H9 (cell line): ENCODE measurements around the gene MCEMP1. TPM values are rescaled to one million over a fixed set of nuclear protein-coding genes. Genes with fewer than 3 reads are reported as not detected.

ENCODE experiments used
- DNase-seq: peaks from one replicate; pipeline ENCODE4 v3.0.0-alpha.2; 2017
- H2AFZ ChIP-seq: one replicate; pipeline ENCODE4 v1.6.1; 2013; ENCODE audit warnings: mild to moderate bottlenecking, low read length, control low read depth, moderate library complexity
- H2AK5ac ChIP-seq: 2 replicates; pipeline ENCODE4 v1.6.1; 2013; ENCODE audit warnings: low read length, control low read depth, mixed read lengths; ENCODE audit not compliant: insufficient read length
- H2BK120ac ChIP-seq: one replicate; pipeline ENCODE4 v1.6.1; 2013; ENCODE audit warnings: low read depth, mild to moderate bottlenecking, low read length, control low read depth, inconsistent platforms; ENCODE audit not compliant: poor library complexity, severe bottlenecking
- H2BK12ac ChIP-seq: 2 replicates; pipeline ENCODE4 v1.6.1; 2013; ENCODE audit warnings: low read length, control low read depth, mixed read lengths, low read depth; ENCODE audit not compliant: insufficient read length
- H2BK15ac ChIP-seq: 2 replicates; pipeline ENCODE4 v1.6.1; 2013; ENCODE audit warnings: low read depth, low read length, control low read depth
- H2BK20ac ChIP-seq: one replicate; pipeline ENCODE4 v1.6.1; 2013; ENCODE audit warnings: low read depth, mild to moderate bottlenecking, low read length, control low read depth, inconsistent platforms; ENCODE audit not compliant: poor library complexity, severe bottlenecking
- H2BK5ac ChIP-seq: 2 replicates; pipeline ENCODE4 v1.6.1; 2013; ENCODE audit warnings: low read length, control low read depth, mixed read lengths; ENCODE audit not compliant: insufficient read length
- H3K14ac ChIP-seq: 2 replicates; pipeline ENCODE4 v1.6.1; 2013; ENCODE audit warnings: low read length, control low read depth; ENCODE audit not compliant: insufficient read depth
- H3K18ac ChIP-seq: 2 replicates; pipeline ENCODE4 v1.6.1; 2013; ENCODE audit warnings: low read depth, mild to moderate bottlenecking, mixed read lengths, low read length, control low read depth; ENCODE audit not compliant: insufficient read length
- H3K23ac ChIP-seq: 2 replicates; pipeline ENCODE4 v1.6.1; 2013; ENCODE audit warnings: low read length, control low read depth, mixed read lengths, low read depth; ENCODE audit not compliant: insufficient read length
- H3K23me2 ChIP-seq: 2 replicates; pipeline ENCODE4 v1.6.1; 2013; ENCODE audit warnings: low read depth, mild to moderate bottlenecking, mixed read lengths, low read length, control low read depth; ENCODE audit not compliant: insufficient read length, poor library complexity, severe bottlenecking
- H3K27ac ChIP-seq: 2 replicates; pipeline ENCODE4 v1.5.1; 2013; ENCODE audit warnings: low read length, control low read depth, mixed read lengths, low read depth; ENCODE audit not compliant: insufficient read length
- H3K27me3 ChIP-seq: 2 replicates; pipeline ENCODE4 v1.6.1; 2013; ENCODE audit warnings: low read length, control low read depth, inconsistent platforms; ENCODE audit not compliant: insufficient read depth
- H3K4ac ChIP-seq: 2 replicates; pipeline ENCODE4 v1.6.1; 2013; ENCODE audit warnings: low read depth, mild to moderate bottlenecking, control low read depth, inconsistent platforms, low read length, moderate library complexity
- H3K4me1 ChIP-seq: 2 replicates; pipeline ENCODE4 v1.6.1; 2013; ENCODE audit warnings: low read length, control low read depth, inconsistent platforms; ENCODE audit not compliant: insufficient read depth
- H3K4me2 ChIP-seq: 2 replicates; pipeline ENCODE4 v1.6.1; 2013; ENCODE audit warnings: low read length, control low read depth, mixed read lengths; ENCODE audit not compliant: insufficient read length, insufficient read depth
- H3K56ac ChIP-seq: 2 replicates; pipeline ENCODE4 v1.6.1; 2013; ENCODE audit warnings: low read depth, mild to moderate bottlenecking, mixed read lengths, low read length, control low read depth; ENCODE audit not compliant: insufficient read length
- H3K79me1 ChIP-seq: 2 replicates; pipeline ENCODE4 v1.6.1; 2013; ENCODE audit warnings: low read depth, mild to moderate bottlenecking, moderate library complexity, low read length, control low read depth, inconsistent platforms; ENCODE audit not compliant: insufficient read depth, poor library complexity, severe bottlenecking
- H3K79me2 ChIP-seq: 2 replicates; pipeline ENCODE4 v1.6.1; 2013; ENCODE audit warnings: low read length, control low read depth, inconsistent platforms; ENCODE audit not compliant: insufficient read depth
- H3K9ac ChIP-seq: 2 replicates; pipeline ENCODE4 v1.6.1; 2013; ENCODE audit warnings: low read length, control low read depth, mixed read lengths; ENCODE audit not compliant: insufficient read length; ENCODE audit errors: extremely low read depth
- H3K9me3 ChIP-seq: one replicate; pipeline ENCODE4 v1.6.1; 2013; ENCODE audit warnings: low read depth, low read length, inconsistent platforms; ENCODE audit not compliant: control insufficient read depth
- H3T11ph ChIP-seq: one replicate; pipeline ENCODE4 v1.6.1; 2013; ENCODE audit warnings: mild to moderate bottlenecking, low read length, control low read depth, inconsistent platforms
- H4K20me1 ChIP-seq: one replicate; pipeline ENCODE4 v1.6.1; 2013; ENCODE audit not compliant: control insufficient read depth, insufficient read length, insufficient read depth
- H4K5ac ChIP-seq: 2 replicates; pipeline ENCODE4 v1.6.1; 2013; ENCODE audit warnings: low read depth, mild to moderate bottlenecking, mixed read lengths, low read length, control low read depth; ENCODE audit not compliant: insufficient read length
- H4K8ac ChIP-seq: replicated peaks from 2 replicates; pipeline ENCODE4 v1.6.1; 2013; ENCODE audit warnings: low read length, control low read depth, mixed read lengths, low read depth; ENCODE audit not compliant: insufficient read length
- H4K91ac ChIP-seq: 2 replicates; pipeline ENCODE4 v1.6.1; 2013; ENCODE audit warnings: low read depth, mild to moderate bottlenecking, moderate library complexity, mixed read lengths, low read length, control low read depth; ENCODE audit not compliant: insufficient read length
- H3K27ac Mint-ChIP-seq, 3 experiments: 2 replicates in 2 of 3; 3 replicates in 1 of 3; pipeline ENCODE4 v1.8.0; 2020 to 2021; ENCODE audit warnings: mixed read lengths in 3 of 3, mild to moderate bottlenecking in 1 of 3, moderate library complexity in 1 of 3
- H3K27me3 Mint-ChIP-seq: 2 replicates; pipeline ENCODE4 v1.8.0; 2021; ENCODE audit warnings: low read depth, mild to moderate bottlenecking, moderate library complexity, mixed read lengths
- H3K36me3 Mint-ChIP-seq, 3 experiments: 2 replicates in 2 of 3; 3 replicates in 1 of 3; pipeline ENCODE4 v1.8.0; 2020 to 2021; ENCODE audit warnings: low read depth in 3 of 3, mixed read lengths in 3 of 3; ENCODE audit not compliant: insufficient read depth in 1 of 3
- H3K4me1 Mint-ChIP-seq, 2 experiments: 2 replicates each; pipeline ENCODE4 v1.8.0; 2020; ENCODE audit warnings: mixed read lengths in 2 of 2
- H3K4me3 Mint-ChIP-seq, 2 experiments: 2 replicates in 1 of 2; 3 replicates in 1 of 2; pipeline ENCODE4 v1.8.0; 2020 to 2021; ENCODE audit warnings: mild to moderate bottlenecking in 2 of 2, mixed read lengths in 2 of 2, moderate library complexity in 1 of 2
- H3K9me3 Mint-ChIP-seq, 2 experiments: 2 replicates in 1 of 2; 3 replicates in 1 of 2; pipeline ENCODE4 v1.8.0; 2020; ENCODE audit warnings: mild to moderate bottlenecking in 2 of 2, mixed read lengths in 2 of 2, moderate library complexity in 1 of 2
- WGBS: extraction: QIAGEN DNeasy Blood & Tissue Kit; methylation state at CpG from one replicate; pipeline ENCODE4 v1.1.7; 2013; ENCODE audit warnings: missing lambda C conversion rate, low lambda C conversion rate, mixed read lengths; ENCODE audit not compliant: insufficient read length; ENCODE audit errors: extremely low coverage; 5-methylcytosine and 5-hydroxymethylcytosine counted together
- total RNA-seq: library from RNA; stranded (reverse); gene quantifications from 2 replicates; pipeline ENCODE4 v1.2.1, GENCODE V29; 2021
- TF ChIP-seq, protein P1 (sequence below): fragments of 200-600 bp; sonication (generic); conservative IDR thresholded peaks from 3 replicates; pipeline ENCODE4 v1.8.0; 2021; ENCODE audit warnings: antibody characterized with exemption, mild to moderate bottlenecking

MCEMP1 gene
- total RNA-seq, 1 experiment from 2014 or later = not detected

DNA sequence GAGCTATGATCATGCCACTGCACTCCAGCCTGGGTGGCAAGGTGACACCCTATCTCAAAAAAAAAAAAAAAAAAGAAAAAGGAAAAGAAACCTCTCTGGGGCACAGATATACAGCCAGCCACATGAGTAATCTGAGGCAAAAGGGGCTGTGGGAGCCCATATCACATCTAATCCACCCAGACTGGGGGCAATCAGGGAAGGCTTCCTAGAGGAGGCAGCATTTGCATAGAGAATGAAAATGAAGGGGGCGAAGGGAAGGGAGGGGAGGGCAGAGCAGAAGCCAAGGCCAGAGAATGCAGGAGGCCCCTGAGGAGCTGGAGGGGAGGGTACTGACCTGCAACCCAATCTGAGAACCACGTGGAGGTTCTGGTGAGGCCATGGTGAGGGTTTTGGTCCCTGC lies 26.7 kb upstream of the MCEMP1 start:
- WGBS = no CpG with 5 or more reads among the region's 2 CpGs
- Histone ChIP-seq H3K23ac (no peak overlapping the region), H3K79me1 (no peaks in the 10 kb centered on the region), H2BK20ac (no peak overlapping the region), H3T11ph (no peak overlapping the region), H4K8ac (no peak overlapping the region), H3K27ac (no peak overlapping the region), H4K20me1 (no peaks in the 10 kb centered on the region), H3K4me1 (no peaks in the 10 kb centered on the region), H2BK5ac (no peak overlapping the region), H2BK12ac (no peak overlapping the region), H3K14ac (no peak overlapping the region), H2BK15ac (no peak overlapping the region), H3K18ac (no peak overlapping the region), H3K79me2 (no peaks in the 10 kb centered on the region), H3K4ac (no peak overlapping the region), H3K27me3 (peaks cover 4% of the 10 kb centered on the region; the same call in 1 of the 2 replicates), H2AK5ac (no peak overlapping the region), H3K9me3 (no peaks in the 10 kb centered on the region), H4K5ac (no peak overlapping the region), H3K56ac (no peak overlapping the region), H3K4me2 (no peak overlapping the region), H3K23me2 (no peaks in the 10 kb centered on the region), H2AFZ (no peak overlapping the region), H3K9ac (no peak overlapping the region), H2BK120ac (no peak overlapping the region), H4K91ac (no peak overlapping the region)
- no peak overlapping the region for H3K4me3 Mint-ChIP-seq
- TF ChIP-seq, protein P1, sequence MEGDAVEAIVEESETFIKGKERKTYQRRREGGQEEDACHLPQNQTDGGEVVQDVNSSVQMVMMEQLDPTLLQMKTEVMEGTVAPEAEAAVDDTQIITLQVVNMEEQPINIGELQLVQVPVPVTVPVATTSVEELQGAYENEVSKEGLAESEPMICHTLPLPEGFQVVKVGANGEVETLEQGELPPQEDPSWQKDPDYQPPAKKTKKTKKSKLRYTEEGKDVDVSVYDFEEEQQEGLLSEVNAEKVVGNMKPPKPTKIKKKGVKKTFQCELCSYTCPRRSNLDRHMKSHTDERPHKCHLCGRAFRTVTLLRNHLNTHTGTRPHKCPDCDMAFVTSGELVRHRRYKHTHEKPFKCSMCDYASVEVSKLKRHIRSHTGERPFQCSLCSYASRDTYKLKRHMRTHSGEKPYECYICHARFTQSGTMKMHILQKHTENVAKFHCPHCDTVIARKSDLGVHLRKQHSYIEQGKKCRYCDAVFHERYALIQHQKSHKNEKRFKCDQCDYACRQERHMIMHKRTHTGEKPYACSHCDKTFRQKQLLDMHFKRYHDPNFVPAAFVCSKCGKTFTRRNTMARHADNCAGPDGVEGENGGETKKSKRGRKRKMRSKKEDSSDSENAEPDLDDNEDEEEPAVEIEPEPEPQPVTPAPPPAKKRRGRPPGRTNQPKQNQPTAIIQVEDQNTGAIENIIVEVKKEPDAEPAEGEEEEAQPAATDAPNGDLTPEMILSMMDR = no peak
- no peaks in the 10 kb centered on the region; a peak in 1 of 7 replicates for H3K36me3 Mint-ChIP-seq
- peaks cover 55% of the 10 kb centered on the region for H3K27me3 Mint-ChIP-seq
- DNase-seq = no peak
- H3K27ac Mint-ChIP-seq = no peak overlapping the region
- H3K9me3 Mint-ChIP-seq = peaks cover 0 to 3% of the 10 kb centered on the region in 2 experiments; a peak in 3 of 5 replicates
- H3K4me1 Mint-ChIP-seq = peaks cover 3 to 4% of the 10 kb centered on the region in 2 experiments
